Activated T-cell treated with anti-CD3 and anti-CD28 coated beads for 1 hour (primary cell): ENCODE data around the gene TRIM29.

ENCODE experiments used
- DNase-seq: peaks from one replicate; pipeline ENCODE4 v3.0.0-alpha.2; 2020; ENCODE audit warnings: low read depth

TRIM29 gene

DNA sequence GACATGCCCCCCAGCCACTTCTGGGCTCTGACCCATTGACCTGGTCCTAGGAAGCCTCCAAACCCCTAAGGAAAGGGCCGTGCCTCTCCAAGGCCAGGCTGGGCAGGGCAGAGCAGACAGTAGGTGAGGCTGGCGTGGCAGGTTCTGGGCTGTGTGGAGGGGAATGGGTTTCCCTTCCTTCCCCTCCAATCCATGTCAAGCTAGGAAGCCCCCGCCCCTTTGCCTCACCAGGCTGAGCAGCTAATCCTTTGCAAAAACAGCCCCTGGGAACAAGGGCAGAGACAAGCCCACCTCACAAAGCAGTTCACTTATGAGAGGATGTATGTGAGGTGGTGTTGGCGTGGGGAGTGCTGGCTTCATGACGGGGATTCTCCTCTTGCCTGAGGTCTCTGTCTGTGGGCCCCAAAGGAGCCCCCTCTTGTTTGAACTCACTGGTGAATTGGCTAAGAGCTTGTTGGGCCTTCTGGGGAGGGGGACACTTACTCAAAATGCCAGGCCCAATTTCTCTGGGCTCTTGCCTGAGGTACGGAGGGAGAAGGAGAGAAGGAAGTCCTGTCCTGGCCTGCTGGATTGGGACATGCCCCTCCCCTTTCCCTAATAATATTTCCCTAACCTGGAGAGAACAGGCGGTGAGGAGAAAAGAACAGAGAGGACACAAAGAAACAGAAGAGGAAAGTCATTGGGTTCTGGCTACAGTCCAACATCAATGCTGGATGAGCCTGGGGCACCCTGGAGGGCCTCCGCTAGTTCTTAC is 1.6 kb upstream of the TRIM29 start:
- no peak for DNase-seq

DNA sequence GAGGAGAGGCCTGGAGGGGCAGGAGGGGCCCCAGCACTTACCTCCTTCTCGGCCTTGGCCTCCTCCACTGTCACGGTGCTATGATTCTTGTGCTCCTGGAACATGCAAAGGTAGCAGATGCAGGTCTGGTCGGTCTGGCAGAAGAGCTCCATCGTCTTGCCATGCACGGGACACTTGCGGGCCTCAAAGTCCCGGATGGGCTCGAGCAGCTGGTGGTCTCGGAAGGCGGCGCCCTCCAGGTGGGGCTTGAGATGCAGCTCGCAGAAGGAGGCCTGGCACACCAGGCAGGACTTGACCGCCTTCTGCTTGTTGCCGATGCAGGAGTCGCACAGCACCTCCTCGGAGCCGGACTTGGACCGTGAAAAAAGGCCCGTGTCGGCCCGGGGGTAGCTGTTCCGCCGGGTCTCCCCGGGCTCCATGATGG is 714 bp downstream of the TRIM29 start:
- no peak for DNase-seq

DNA sequence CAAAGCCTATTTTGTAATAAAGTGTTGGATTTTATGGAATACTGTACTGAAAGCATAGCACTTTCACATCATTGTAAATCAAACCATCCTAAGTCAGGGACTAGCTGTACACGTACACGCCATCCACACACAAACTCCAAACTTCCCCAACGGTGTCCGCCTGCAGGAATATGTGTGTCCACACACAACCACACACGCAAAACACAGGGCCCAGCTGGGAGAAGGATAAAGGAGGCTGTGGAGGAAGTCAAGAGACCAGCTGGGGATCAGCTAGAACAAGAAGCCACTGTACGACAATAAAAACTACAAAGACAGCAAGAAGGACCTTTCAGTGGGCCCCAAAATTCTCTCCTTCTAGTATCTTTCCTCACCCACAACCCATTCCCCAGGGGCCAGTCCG is 1.6 kb downstream of the TRIM29 start:
- no peak for DNase-seq

DNA sequence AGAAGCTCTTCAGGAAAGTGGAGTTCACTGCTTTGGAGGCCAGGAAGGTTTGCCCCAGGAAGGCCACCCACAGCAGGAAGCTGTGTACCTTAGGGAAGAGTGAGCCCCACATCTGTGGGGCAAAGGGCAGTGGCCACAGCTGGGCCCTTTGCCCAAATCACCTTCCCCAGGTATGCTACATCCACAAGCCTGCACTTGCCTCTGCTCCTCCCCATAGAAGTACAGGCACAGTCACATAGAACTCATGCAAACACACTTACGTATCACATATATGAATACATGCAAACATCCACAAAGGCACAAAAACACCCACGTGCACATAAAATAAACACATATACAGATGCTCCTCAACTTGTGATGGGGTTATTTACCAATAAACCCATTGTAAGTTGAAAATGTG is 2.1 kb downstream of the TRIM29 start:
- no peak for DNase-seq

- DNase-seq: no peak
Measured at GRCh38 chr11:120134931-120135228, 3.0 kb downstream of the TRIM29 start.

- DNase-seq: no peak
Measured at GRCh38 chr11:120134106-120134930, 3.6 kb downstream of the TRIM29 start.

GRCh38 chr11:120133216-120134105 is 4.5 kb downstream of the TRIM29 start:
- DNase-seq: no peak

DNA sequence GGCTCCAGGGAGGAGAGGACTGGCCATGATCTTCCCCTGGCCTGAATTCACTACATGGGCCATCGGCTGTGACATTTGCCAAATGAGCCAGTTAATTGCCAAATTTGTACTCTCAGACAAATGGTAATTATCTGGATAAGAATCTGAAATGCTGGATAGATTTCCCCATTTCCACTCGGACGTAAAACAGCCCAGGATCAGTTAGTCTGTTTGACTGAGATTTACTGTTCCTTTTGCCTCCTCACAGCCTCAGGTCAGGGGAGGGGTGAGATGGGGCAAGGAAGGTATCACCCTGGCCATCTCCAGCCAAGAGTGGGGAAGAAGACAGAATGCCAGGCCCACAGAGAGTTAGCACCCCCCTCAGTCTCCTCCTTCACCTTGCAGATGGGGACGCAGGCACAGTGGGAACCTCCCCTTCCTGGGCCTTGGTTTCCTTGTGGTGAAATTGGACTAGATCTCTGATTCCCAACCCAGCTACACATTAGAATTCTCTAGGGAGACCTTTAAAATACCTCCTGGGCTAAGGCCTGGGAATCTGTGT is 5.2 kb downstream of the TRIM29 start:
- no peak for DNase-seq

DNA sequence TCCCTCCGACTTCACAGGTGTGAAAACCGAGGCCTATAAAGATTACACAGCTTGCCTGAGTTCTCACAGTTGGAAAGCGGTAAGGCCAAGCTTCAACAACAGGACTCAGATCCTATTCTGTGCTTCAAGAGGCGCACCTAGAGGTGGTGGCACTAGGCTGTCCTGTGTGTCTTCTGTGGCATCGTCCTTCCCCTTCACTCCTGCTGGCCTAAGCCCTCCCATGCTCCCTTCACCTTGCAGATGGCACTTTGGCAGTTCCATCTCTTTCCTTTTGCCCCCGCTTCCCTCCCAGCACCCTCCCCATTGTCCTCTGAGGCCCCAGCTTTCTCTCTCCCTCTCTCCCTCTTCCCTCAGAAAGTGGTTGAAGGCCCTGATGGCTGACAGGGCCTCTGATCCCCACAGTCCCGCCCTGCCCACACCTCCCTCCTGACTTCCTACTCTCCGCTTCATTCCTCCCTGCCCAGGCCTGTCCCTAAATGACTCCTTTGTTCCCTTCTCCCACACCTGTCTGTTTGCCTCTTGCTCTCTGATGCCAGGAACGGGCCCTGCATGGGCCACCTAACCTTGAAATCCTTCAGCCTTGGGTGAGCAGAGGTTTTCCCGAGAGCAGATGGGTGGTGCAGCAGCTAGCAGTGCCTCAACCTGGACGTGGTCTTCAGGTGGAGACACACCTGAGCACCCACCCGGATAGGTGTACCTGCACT is 5.8 kb downstream of the TRIM29 start:
- DNase-seq: no peak

DNA sequence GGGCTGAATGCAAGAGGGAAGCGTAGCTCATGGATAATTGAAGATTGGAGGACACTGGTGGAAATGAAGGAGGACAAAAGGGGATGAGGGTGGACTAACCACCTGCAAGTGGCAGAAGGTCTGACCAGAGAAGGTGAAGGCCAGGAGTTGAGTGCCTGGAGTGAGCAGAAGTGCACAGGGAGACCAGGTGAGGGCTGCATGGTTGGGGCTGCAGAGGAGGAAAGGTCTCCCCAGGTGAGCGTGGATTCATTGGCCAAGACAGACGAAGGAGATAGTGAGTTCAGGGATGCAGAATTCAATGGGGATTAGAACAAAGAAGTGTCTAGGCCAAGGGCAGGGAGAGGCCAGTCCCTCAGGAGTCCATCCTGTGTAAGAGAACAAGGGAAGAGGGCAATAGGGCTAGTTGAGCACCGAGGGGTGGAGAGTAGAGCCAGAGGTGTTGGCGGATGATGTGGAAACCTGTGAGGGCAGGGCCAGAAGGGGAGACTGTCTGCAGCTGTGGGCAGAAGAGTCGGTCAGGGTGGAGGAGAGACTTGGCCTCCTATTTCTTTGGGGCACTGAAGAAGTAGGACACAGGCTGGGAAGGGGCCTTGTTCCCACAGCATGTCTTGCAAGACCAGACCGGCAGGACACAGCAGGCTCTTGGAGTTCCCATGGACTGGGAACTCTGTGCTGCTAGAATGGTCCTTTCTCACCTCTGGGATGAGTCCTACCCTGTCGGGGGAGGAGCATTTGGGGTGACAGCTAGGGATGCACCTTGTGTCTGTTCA is 6.7 kb downstream of the TRIM29 start:
- no peak for DNase-seq

- no peak for DNase-seq
Measured at GRCh38 chr11:120130176-120130980, 7.5 kb downstream of the TRIM29 start.

DNA sequence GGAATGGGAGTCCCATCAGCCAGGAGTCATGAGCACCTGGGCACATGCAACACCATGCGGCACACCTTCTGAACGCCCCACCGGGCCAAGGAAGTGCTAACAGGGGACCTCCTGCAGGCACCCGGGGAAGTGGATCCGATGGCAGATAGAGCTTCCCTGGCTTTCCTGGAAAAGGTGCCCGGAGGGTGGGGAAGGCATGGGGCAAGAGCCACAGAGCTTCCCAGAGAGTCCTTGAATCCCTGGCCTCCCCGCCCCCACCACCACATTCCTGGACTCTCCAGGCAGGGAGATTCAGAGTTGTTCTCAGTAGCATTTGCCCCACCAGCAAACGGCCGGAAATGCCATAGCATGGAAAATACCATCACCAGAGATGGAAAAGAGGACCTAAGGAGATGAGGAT is 8.3 kb downstream of the TRIM29 start:
- no peak for DNase-seq

- DNase-seq: no peak
Measured at GRCh38 chr11:120128392-120129119, 9.4 kb downstream of the TRIM29 start.

DNA sequence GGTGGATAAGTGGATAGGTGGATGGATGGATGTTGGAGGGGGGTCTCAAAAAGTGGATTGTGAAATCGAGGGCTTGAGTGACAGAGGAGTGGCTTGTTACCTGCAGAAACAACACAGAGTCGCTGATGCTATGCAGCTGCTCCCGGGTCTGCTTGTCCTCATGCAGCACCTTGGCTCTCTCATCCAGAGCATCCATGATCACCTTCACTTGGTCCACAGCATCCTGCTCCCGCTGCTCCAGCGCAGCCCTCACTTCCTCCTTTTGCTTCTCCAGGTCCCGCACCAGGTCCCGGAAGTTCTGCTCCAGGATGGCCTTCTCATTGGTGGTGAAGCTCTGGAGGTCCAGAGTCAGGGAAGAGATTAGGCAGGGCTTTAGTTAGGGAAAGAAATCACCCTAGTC is 10.7 kb downstream of the TRIM29 start:
- no peak for DNase-seq

- no peak for DNase-seq
Measured at GRCh38 chr11:120126620-120127019, 11.3 kb downstream of the TRIM29 start.

DNA sequence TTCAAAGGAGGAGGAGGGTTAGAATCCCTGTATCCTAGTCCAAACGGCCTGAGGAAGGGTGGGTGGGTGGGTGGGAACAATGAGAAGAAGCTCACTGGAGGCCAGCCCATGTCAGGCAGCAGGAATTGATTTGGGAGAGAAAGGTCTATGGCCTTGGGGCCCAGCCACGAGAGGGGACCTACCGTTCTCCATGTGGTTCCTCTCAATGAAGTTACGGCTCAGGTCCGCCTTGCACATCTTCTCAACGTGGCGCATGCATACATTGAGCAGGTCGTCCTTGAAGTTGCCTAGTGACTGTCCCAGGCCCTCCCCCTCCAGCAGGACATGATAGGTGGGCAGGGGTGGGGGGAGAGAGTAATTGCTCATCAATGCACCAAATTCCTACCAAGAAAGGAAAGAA is 12.4 kb downstream of the TRIM29 start:
- DNase-seq: no peak

DNA sequence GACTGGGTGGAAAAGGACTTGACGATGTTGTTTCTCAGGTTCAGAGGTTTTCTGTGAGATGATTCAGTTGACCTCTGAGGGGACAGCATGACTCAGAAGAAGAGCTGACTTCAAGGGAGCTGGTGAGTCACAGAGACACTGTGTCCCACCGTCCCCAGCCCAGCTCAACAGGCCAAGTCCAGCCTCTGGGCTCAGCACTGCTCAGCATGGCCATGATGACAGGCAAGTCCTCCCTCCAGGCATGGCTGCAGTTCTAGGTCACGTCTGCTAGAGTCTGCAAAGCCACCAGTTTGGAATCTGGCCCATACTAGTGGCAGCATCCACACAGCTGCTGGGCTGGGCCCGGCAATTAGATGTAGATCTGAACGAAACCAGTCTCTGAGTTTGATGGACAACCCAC is 12.9 kb downstream of the TRIM29 start:
- DNase-seq: no peak

DNA sequence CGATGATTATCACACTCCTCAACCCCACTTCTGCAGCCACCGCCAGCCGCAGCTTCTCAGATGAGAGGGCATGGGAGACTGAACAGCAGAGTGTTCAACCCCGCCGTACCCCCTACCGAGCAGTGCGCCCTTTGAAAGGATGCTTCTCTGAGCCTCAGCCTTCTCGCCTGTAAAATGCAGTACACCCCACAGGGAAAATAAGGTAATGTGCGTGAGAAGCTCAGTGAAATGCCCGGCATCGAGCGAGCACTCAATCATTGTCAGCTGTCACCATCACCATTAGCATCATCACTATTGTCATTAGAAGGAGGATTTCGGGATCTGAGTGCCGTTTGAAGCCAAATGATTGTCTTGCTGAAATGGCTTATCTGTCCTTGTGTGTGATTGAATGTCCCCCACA is 13.6 kb downstream of the TRIM29 start:
- no peak for DNase-seq

DNA sequence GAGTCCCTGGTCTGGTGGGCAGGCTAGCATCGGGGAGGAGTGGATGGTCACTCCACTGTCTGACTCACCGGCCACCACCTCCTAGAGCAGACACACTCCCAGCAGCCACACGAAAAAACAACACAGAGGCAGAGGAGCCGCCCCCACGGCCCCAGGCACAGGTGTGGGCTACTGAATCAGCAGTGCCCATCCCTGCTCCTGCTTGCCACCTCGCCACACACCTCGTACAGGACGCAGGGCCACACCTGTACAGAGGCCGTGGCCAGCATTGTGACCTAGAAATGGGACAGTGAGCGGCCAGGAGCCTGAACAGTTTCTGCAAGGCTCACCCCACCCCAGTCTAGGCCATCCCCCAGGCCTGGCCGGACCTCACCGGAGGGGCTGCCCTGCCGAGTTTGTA is 14.0 kb downstream of the TRIM29 start:
- no peak for DNase-seq
